Caco-2 (cell line): Measurements from ENCODE around the gene MED13L. TPM values are rescaled to one million over a fixed set of nuclear protein-coding genes. Genes with fewer than 3 reads are reported as not detected.

Experiments used
- BruUV-seq: library from RNA; stranded (reverse); fragments of 400-500 nt; replicated peaks from 2 replicates; lab custom pipeline; 2021; lab: Mats Ljungman, UMichigan
- CTCF ChIA-PET: fragments of 300-600 bp; sonication (Branson Sonifier 250); formaldehyde crosslinking; loops from one replicate; lab custom pipeline; 2022; ENCODE audit warnings: antibody characterized with exemption; lab: Charles Lee
- POLR2A ChIA-PET: fragments of 300-600 bp; sonication (Branson Sonifier 250); formaldehyde crosslinking; loops from one replicate; lab custom pipeline; 2022; ENCODE audit warnings: antibody characterized with exemption; lab: Charles Lee
- DNase-seq, 2 experiments: peaks; one replicate each; pipeline versions ENCODE4 v3.0.0 to v3.0.0-alpha.2; 2020 to 2022
- H3K27me3 ChIP-seq: replicated peaks from 2 replicates; pipeline ENCODE4 v1.6.0; 2011; ENCODE audit warnings: low read length; ENCODE audit not compliant: control insufficient read depth, insufficient read depth
- H3K36me3 ChIP-seq: 2 replicates; pipeline ENCODE4 v1.5.1; 2011; ENCODE audit warnings: low read length; ENCODE audit not compliant: control insufficient read depth, insufficient read depth
- H3K4me1 ChIP-seq: fragments of 250-450 bp; sonication (Bioruptor Pico); 2 replicates; pipeline ENCODE4 v1.5.1; 2020; ENCODE audit warnings: mild to moderate bottlenecking
- H3K4me3 ChIP-seq: 2 replicates; pipeline ENCODE4 v1.5.1; 2011; ENCODE audit warnings: low read depth, mild to moderate bottlenecking, control low read depth, low read length
- H3K9me3 ChIP-seq: fragments of 250-450 bp; sonication (Bioruptor Pico); 2 replicates; pipeline ENCODE4 v1.5.1; 2020; ENCODE audit warnings: mild to moderate bottlenecking, moderate library complexity
- H3K27ac Mint-ChIP-seq: one replicate; pipeline ENCODE4 v1.8.0; 2022; ENCODE audit warnings: mixed read lengths; ENCODE audit not compliant: unreplicated experiment
- H3K27me3 Mint-ChIP-seq: one replicate; pipeline ENCODE4 v1.8.0; 2022; ENCODE audit warnings: mixed read lengths; ENCODE audit not compliant: insufficient read depth, unreplicated experiment
- H3K36me3 Mint-ChIP-seq: one replicate; pipeline ENCODE4 v1.8.0; 2022; ENCODE audit warnings: mild to moderate bottlenecking, mixed read lengths; ENCODE audit not compliant: insufficient read depth, unreplicated experiment
- H3K4me1 Mint-ChIP-seq: one replicate; pipeline ENCODE4 v1.8.0; 2022; ENCODE audit warnings: low read depth, mixed read lengths; ENCODE audit not compliant: unreplicated experiment
- H3K4me3 Mint-ChIP-seq: one replicate; pipeline ENCODE4 v1.8.0; 2022; ENCODE audit warnings: mild to moderate bottlenecking, moderate library complexity, mixed read lengths; ENCODE audit not compliant: unreplicated experiment
- H3K9me3 Mint-ChIP-seq: one replicate; pipeline ENCODE4 v1.8.0; 2022; ENCODE audit warnings: mixed read lengths; ENCODE audit not compliant: unreplicated experiment
- intact Hi-C: fragments of 100-400 bp; cut with micrococcal nuclease; formaldehyde crosslinking; loops from one replicate; pipeline ENCODE4 v1.10.0; 2022; ENCODE audit not compliant: unreplicated experiment
- total RNA-seq: library from RNA; stranded (reverse); gene quantifications from 2 replicates; pipeline ENCODE4 v1.2.3, GENCODE V29; 2022
- TF ChIP-seq, protein P1 (sequence below), 2 experiments: fragments of 200-600 bp in 1 of 2; IDR thresholded peaks; 1 replicate in 1 of 2; 2 replicates in 1 of 2; pipeline versions ENCODE4 v1.5.1 to v1.8.0; 2011 to 2022; ENCODE audit warnings: antibody characterized with exemption in 1 of 2, control low read depth in 1 of 2, inconsistent platforms in 1 of 2, low read depth in 1 of 2, low read length in 1 of 2, mild to moderate bottlenecking in 1 of 2, moderate library complexity in 1 of 2; ENCODE audit not compliant: insufficient read depth in 1 of 2, severe bottlenecking in 1 of 2, unreplicated experiment in 1 of 2

MED13L gene
- total RNA-seq, 1 experiment from 2014 or later = 160 TPM

GRCh38 chr12:116202433-116202832 is 75.1 kb downstream of the MED13L start:
- no TSS peak for BruUV-seq
- Mint-ChIP-seq H3K9me3 (no peaks in the 10 kb centered on the region), H3K4me3 (no peak overlapping the region), H3K27ac (no peak overlapping the region), H3K36me3 (peaks cover 22% of the 10 kb centered on the region), H3K27me3 (no peaks in the 10 kb centered on the region), H3K4me1 (no peaks in the 10 kb centered on the region)
- POLR2A ChIA-PET = no interaction called here
- Histone ChIP-seq H3K4me3 (no peak overlapping the region), H3K4me1 (no peaks in the 10 kb centered on the region), H3K9me3 (no peaks in the 10 kb centered on the region), H3K27me3 (no peaks in the 10 kb centered on the region), H3K36me3 (no peaks in the 10 kb centered on the region)
- CTCF ChIA-PET = no interaction called here
- DNase-seq = no peak
- TF ChIP-seq, protein P1, sequence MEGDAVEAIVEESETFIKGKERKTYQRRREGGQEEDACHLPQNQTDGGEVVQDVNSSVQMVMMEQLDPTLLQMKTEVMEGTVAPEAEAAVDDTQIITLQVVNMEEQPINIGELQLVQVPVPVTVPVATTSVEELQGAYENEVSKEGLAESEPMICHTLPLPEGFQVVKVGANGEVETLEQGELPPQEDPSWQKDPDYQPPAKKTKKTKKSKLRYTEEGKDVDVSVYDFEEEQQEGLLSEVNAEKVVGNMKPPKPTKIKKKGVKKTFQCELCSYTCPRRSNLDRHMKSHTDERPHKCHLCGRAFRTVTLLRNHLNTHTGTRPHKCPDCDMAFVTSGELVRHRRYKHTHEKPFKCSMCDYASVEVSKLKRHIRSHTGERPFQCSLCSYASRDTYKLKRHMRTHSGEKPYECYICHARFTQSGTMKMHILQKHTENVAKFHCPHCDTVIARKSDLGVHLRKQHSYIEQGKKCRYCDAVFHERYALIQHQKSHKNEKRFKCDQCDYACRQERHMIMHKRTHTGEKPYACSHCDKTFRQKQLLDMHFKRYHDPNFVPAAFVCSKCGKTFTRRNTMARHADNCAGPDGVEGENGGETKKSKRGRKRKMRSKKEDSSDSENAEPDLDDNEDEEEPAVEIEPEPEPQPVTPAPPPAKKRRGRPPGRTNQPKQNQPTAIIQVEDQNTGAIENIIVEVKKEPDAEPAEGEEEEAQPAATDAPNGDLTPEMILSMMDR (IDR thresholded peaks at IDR 0.05; ENCODE audit: insufficient read depth in 1 of 2, low read depth in 1 of 2, low read length in 1 of 2, severe bottlenecking in 1 of 2, unreplicated experiment in 1 of 2) = no peak
- intact Hi-C loops = no loop called here

GRCh38 chr12:116201908-116202307 is 75.6 kb downstream of the MED13L start:
- H3K36me3 ChIP-seq = no peaks in the 10 kb centered on the region
- Mint-ChIP-seq H3K27ac (no peak overlapping the region), H3K27me3 (no peaks in the 10 kb centered on the region), H3K9me3 (no peaks in the 10 kb centered on the region), H3K36me3 (peaks cover 22% of the 10 kb centered on the region), H3K4me3 (no peak overlapping the region), H3K4me1 (no peaks in the 10 kb centered on the region)
- CTCF ChIA-PET = no interaction called here
- TF ChIP-seq, protein P1 (IDR thresholded peaks at IDR 0.05; ENCODE audit: insufficient read depth in 1 of 2, low read depth in 1 of 2, low read length in 1 of 2, severe bottlenecking in 1 of 2, unreplicated experiment in 1 of 2) = no peak
- POLR2A ChIA-PET = no interaction called here
- no peaks in the 10 kb centered on the region for H3K9me3 ChIP-seq
- H3K4me1 ChIP-seq = 0 out of 2 replicates have a peak, but pooled peaks cover under 1% of the 10 kb centered on the region
- DNase-seq = no peak
- no peaks in the 10 kb centered on the region for H3K27me3 ChIP-seq
- intact Hi-C loops = no loop called here
- no peak overlapping the region for H3K4me3 ChIP-seq
- no TSS peak for BruUV-seq

DNA sequence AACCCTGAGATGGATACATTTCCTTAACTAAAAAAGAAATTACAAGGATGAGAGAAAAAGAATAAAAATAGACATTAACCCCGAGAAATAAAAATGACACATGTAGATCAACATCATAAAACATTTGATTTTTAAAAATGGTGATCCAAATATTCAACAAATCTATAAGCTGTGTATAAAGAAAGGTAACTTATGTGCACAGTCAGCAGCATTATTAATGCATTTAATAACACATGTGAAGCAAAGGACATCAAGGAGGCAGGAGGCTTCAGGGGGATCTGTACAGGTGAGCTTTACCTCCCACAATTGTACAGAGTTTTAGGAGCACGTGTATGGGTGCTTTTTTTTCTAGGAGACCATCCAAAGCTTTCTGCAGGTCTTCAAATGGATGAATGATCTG is 76.1 kb downstream of the MED13L start:
- no TSS peak for BruUV-seq
- intact Hi-C loops = no loop called here
- no peaks in the 10 kb centered on the region for H3K4me1 Mint-ChIP-seq
- no peak overlapping the region for H3K4me3 Mint-ChIP-seq
- TF ChIP-seq, protein P1 (IDR thresholded peaks at IDR 0.05; ENCODE audit: insufficient read depth in 1 of 2, low read depth in 1 of 2, low read length in 1 of 2, severe bottlenecking in 1 of 2, unreplicated experiment in 1 of 2) = no peak
- DNase-seq = no peak
- Histone ChIP-seq H3K4me3 (no peak overlapping the region), H3K36me3 (no peaks in the 10 kb centered on the region), H3K27me3 (no peaks in the 10 kb centered on the region), H3K4me1 (peaks cover 6% of the 10 kb centered on the region; the same call in 1 of the 2 replicates), H3K9me3 (no peaks in the 10 kb centered on the region)
- no peaks in the 10 kb centered on the region for H3K9me3 Mint-ChIP-seq
- no peaks in the 10 kb centered on the region for H3K27me3 Mint-ChIP-seq
- ChIA-PET CTCF (no interaction called here), POLR2A (no interaction called here)
- peaks cover 22% of the 10 kb centered on the region for H3K36me3 Mint-ChIP-seq
- H3K27ac Mint-ChIP-seq = peak overlapping the region; percentile 31
